ENCODE measurements around the gene TGFBI. TPM values are rescaled to one million over a fixed set of nuclear protein-coding genes. Genes with fewer than 3 reads are reported as not detected.

The TGFBI gene
- total and polyA plus RNA-seq, 12 donors: 29.6 to 137 (median 50.4) TPM

- ATAC-seq (peak in 6 of 8 donors; percentile 7 to 51 (median 21)), DNase-seq (no peak)
- Histone ChIP-seq H3K9me3 (no peaks in the 10 kb centered on the region), H3K4me3 (no peak overlapping the region), H3K27me3 (no peaks in the 10 kb centered on the region), H3K27ac (peak overlapping the region in 9 of 10 donors; percentile 10 to 88 (median 67)), H3K36me3 (no peaks in the 10 kb centered on the region), H3K4me1 (peaks cover 5 to 90% (median 41%) of the 10 kb centered on the region in 9 donors)
- intact Hi-C loops (cut with DNase I): loop anchor here in 3 of 10 donors (5.0 to 10.0 kb wide), 3 partner anchors 37 to 46 kb away; no protein-coding TSS in a partner anchor
- TF ChIP-seq CTCF (IDR thresholded peaks at IDR 0.05): no peak
- WGBS, 2 donors: 65 to 72% methylated on average over 10 of the region's 10 CpGs
Measured at GRCh38 chr5:136020383-136021015, 8.3 kb upstream of the TGFBI start.

DNA sequence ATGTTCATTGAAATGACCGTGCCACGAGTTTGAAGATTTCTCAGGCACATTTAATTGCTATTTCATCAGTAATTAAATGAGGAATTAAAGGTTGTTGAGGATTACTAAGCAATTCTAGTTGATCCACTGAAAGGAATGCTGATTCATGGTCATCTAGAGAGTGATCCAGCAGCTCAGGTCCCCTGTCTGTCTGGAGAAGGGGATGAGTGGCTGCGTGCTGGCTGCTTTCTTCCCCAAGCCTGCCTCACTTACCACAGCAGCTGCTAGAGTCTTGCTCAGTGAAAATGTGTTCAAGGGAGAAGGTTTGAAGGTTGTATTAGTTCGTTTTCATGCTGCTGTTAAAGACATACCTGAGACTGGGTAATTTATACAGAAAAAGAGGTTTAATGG lies 7.8 kb upstream of the TGFBI start:
- Histone ChIP-seq H3K27ac (peak overlapping the region in 7 of 10 donors; percentile 38 to 88 (median 73)), H3K4me1 (peaks cover 5 to 88% (median 41%) of the 10 kb centered on the region in 9 donors), H3K4me3 (no peak overlapping the region), H3K36me3 (no peaks in the 10 kb centered on the region), H3K9me3 (no peaks in the 10 kb centered on the region), H3K27me3 (no peaks in the 10 kb centered on the region)
- no peak for DNase-seq
- no peak for TF ChIP-seq CTCF (IDR thresholded peaks at IDR 0.05)
- intact Hi-C loops (cut with DNase I): loop anchor here in 3 of 10 donors (5.0 to 10.0 kb wide), 3 partner anchors 36 to 46 kb away; no protein-coding TSS in a partner anchor
- no peak for ATAC-seq
- WGBS, 2 donors: 77 to 84% methylated on average over 4 of the region's 4 CpGs

- no peaks in the 10 kb centered on the region for H3K36me3 ChIP-seq
- intact Hi-C loops (cut with DNase I): loop anchor here in 3 of 10 donors (5.0 to 10.0 kb wide), 3 partner anchors 34 to 48 kb away; no protein-coding TSS in a partner anchor
- H3K9me3 ChIP-seq: no peaks in the 10 kb centered on the region
- WGBS, 2 donors: 87 to 91% methylated on average over 7 of the region's 7 CpGs
- TF ChIP-seq CTCF (IDR thresholded peaks at IDR 0.05): no peak
- DNase-seq (no peak), ATAC-seq (no peak)
- H3K27ac ChIP-seq: peak overlapping the region in 1 of 10 donors; percentile 11
- H3K27me3 ChIP-seq: no peaks in the 10 kb centered on the region
- H3K4me3 ChIP-seq: no peak overlapping the region
- peaks cover 5 to 77% (median 43%) of the 10 kb centered on the region in 9 donors for H3K4me1 ChIP-seq
Measured at GRCh38 chr5:136022965-136023364, 5.8 kb upstream of the TGFBI start.

DNA sequence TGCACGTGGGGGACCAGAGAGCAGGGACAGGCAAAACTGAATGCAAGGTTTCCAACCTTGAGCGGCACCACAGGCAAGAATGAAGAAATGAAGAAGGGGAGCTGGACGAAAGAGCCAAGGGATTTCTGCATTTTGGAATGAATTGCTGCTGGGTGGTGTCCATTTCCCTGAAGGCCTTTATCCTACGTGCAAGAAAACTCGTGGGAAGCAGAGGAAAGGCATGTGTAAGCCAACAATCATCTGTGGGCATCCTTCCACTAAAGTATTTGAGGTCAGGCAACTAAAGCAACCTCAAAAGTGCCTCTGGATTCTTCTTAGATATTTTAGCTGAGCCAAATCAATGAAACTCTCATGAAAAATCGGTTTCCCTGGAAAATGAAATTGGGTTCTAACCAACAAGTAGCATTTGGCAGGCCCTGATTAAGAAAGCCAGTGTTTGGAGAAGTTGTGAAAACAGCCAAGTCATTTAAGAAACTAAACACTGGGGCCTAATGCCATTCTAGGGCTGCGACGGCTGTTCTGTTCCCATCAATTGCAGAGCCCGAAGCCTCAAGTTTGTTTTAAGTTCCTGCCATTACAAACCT lies 4.7 kb upstream of the TGFBI start:
- no peak overlapping the region for H3K4me3 ChIP-seq
- H3K27ac ChIP-seq: peak overlapping the region in 6 of 10 donors; percentile 14 to 79 (median 50)
- H3K4me1 ChIP-seq: peaks cover 5 to 81% (median 50%) of the 10 kb centered on the region in 9 donors
- 62 to 71% methylated on average over 9 of the region's 9 CpGs for WGBS, 2 donors
- intact Hi-C loops (cut with DNase I): loop anchor here in 3 of 10 donors (5.0 to 10.0 kb wide), 3 partner anchors 33 to 49 kb away; no protein-coding TSS in a partner anchor
- no peak for TF ChIP-seq CTCF (IDR thresholded peaks at IDR 0.05)
- no peaks in the 10 kb centered on the region for H3K36me3 ChIP-seq
- DNase-seq (no peak), ATAC-seq (no peak)
- no peaks in the 10 kb centered on the region for H3K9me3 ChIP-seq
- H3K27me3 ChIP-seq: peaks cover 0 to 8% (median 0%) of the 10 kb centered on the region in 7 donors
